HepG2 (cell line): ENCODE measurements around the gene PCIF1. TPM values are rescaled to one million over a fixed set of nuclear protein-coding genes. Genes with fewer than 3 reads are reported as not detected.

ENCODE experiments used
- ATAC-seq: fragments of 200-7000 bp; cut with Tn5 transposase; 3 replicates; pipeline ENCODE4 v1.9.1; 2020; ENCODE audit warnings: mild to moderate bottlenecking, moderate library complexity
- BruUV-seq: library from RNA; stranded (reverse); fragments of 400-500 nt; replicated peaks from 2 replicates; lab custom pipeline; 2021; lab: Mats Ljungman, UMichigan
- CTCF ChIA-PET: fragments of 300-600 bp; formaldehyde crosslinking; extraction: SDS; loops from one replicate; lab custom pipeline; 2021; ENCODE audit warnings: low total read pairs, inconsistent platforms, low intra/inter-chr PET ratio; lab: Yijun Ruan, JAX
- POLR2A ChIA-PET: fragments of 350-600 bp; sonication (Branson Sonifier 250); formaldehyde crosslinking; loops from one replicate; lab custom pipeline; 2020; ENCODE audit warnings: antibody characterized with exemption, inconsistent platforms; lab: Yijun Ruan, JAX
- DNase-seq: peaks from one replicate; pipeline ENCODE4 v3.0.0-alpha.2; 2015; ENCODE audit warnings: low spot score
- FAIRE-seq: peaks from 3 replicates; lab custom pipeline; 2011; peaks lifted over from hg19 to GRCh38; lab: Jason Lieb, UNC
- H2AFZ ChIP-seq: one replicate; pipeline ENCODE4 v1.6.1; 2011; ENCODE audit warnings: low read length, inconsistent platforms
- H3K27ac ChIP-seq: fragments of 300-600 bp; 3 replicates; pipeline ENCODE4 v1.8.0; 2011; ENCODE audit warnings: mixed run types, mild to moderate bottlenecking, mixed read lengths, low read length, inconsistent platforms; ENCODE audit not compliant: insufficient read depth; ENCODE audit errors: extremely low read length
- H3K27me3 ChIP-seq, 2 experiments: fragments of 200-600 bp in 1 of 2; 2 replicates in 1 of 2; 3 replicates in 1 of 2; pipeline versions ENCODE4 v1.6.0 to v1.8.0; 2011; ENCODE audit warnings: low read length in 2 of 2, mild to moderate bottlenecking in 2 of 2, moderate library complexity in 2 of 2, inconsistent platforms in 1 of 2; ENCODE audit not compliant: insufficient read depth in 2 of 2, control insufficient read depth in 1 of 2
- H3K36me3 ChIP-seq, 2 experiments: fragments of 200-600 bp in 1 of 2; replicated peaks in 1 of 2; 2 replicates in 1 of 2; 3 replicates in 1 of 2; pipeline versions ENCODE4 v1.5.1 to v1.8.0; 2011; ENCODE audit warnings: low read length in 2 of 2, inconsistent platforms in 1 of 2; ENCODE audit not compliant: insufficient read depth in 2 of 2, control insufficient read depth in 1 of 2
- H3K4me1 ChIP-seq: 2 replicates; pipeline ENCODE4 v1.5.1; 2012; ENCODE audit warnings: low read length, inconsistent platforms; ENCODE audit not compliant: insufficient read depth
- H3K4me2 ChIP-seq: 2 replicates; pipeline ENCODE4 v1.6.0; 2011; ENCODE audit warnings: low read depth, low read length, inconsistent platforms
- H3K4me3 ChIP-seq, 3 experiments: fragments of 200-600 bp in 1 of 3; sonication (generic), shearing (Covaris generic) in 1 of 3; replicated peaks in 1 of 3; 2 replicates each; pipeline ENCODE4 v1.5.1; 2011 to 2016; ENCODE audit warnings: low read length in 3 of 3, inconsistent platforms in 2 of 3, low read depth in 2 of 3, mild to moderate bottlenecking in 2 of 3, control low read depth in 1 of 3, mixed read lengths in 1 of 3; ENCODE audit not compliant: insufficient read depth in 1 of 3
- H3K79me2 ChIP-seq: one replicate; pipeline ENCODE4 v1.6.1; 2011; ENCODE audit warnings: low read length, inconsistent platforms; ENCODE audit not compliant: insufficient read depth
- H3K9ac ChIP-seq: 2 replicates; pipeline ENCODE4 v1.6.0; 2011; ENCODE audit warnings: mild to moderate bottlenecking, low read depth, low read length, inconsistent platforms; ENCODE audit not compliant: insufficient read depth
- H3K9me3 ChIP-seq: 2 replicates; pipeline ENCODE4 v1.5.1; 2012; ENCODE audit warnings: mild to moderate bottlenecking, low read length
- H4K20me1 ChIP-seq: 2 replicates; pipeline ENCODE4 v1.6.0; 2011; ENCODE audit warnings: inconsistent platforms, mild to moderate bottlenecking, low read length, moderate library complexity; ENCODE audit not compliant: insufficient read depth
- ARHGAP35 ChIP-seq: sonication (generic); formaldehyde crosslinking; IDR thresholded peaks from 2 replicates; pipeline ENCODE4 v1.9.0; 2022; ENCODE audit warnings: mild to moderate bottlenecking, inconsistent platforms, moderate library complexity, missing genetic modification reagents, borderline replicate concordance
- CEBPB ChIP-seq: IDR thresholded peaks from 2 replicates; pipeline ENCODE4 v1.6.1; 2011; ENCODE audit warnings: low read depth, low read length, improper control_type of control experiment, borderline replicate concordance
- GZF1 ChIP-seq: sonication (generic); formaldehyde crosslinking; IDR thresholded peaks from 2 replicates; pipeline ENCODE4 v1.5.1; 2020; ENCODE audit warnings: mild to moderate bottlenecking, missing genetic modification reagents
- KDM1A ChIP-seq: IDR thresholded peaks from 2 replicates; pipeline ENCODE4 v1.6.1; 2016; ENCODE audit warnings: missing compliant biosample characterization
- MTA3 ChIP-seq: sonication (generic); formaldehyde crosslinking; IDR thresholded peaks from 2 replicates; pipeline ENCODE4 v1.4.0; 2020; ENCODE audit warnings: missing genetic modification reagents
- NRL ChIP-seq: sonication (generic); formaldehyde crosslinking; IDR thresholded peaks from 2 replicates; pipeline ENCODE4 v1.5.0; 2020; ENCODE audit warnings: missing genetic modification reagents, mild to moderate bottlenecking, moderate library complexity, borderline replicate concordance
- ZNF235 ChIP-seq: sonication (generic); formaldehyde crosslinking; IDR thresholded peaks from 2 replicates; pipeline ENCODE4 v1.8.1; 2023; ENCODE audit warnings: mild to moderate bottlenecking, missing genetic modification reagents, borderline replicate concordance
- ZNF792 ChIP-seq: IDR thresholded peaks from 2 replicates; pipeline ENCODE4 v1.6.1; 2016
- ZSCAN20 ChIP-seq: sonication (generic); formaldehyde crosslinking; IDR thresholded peaks from 2 replicates; pipeline ENCODE4 v1.4.0; 2020; ENCODE audit warnings: missing genetic modification reagents, mild to moderate bottlenecking, borderline replicate concordance
- WGBS: methylation state at CpG from one replicate; pipeline ENCODE4 v1.1.6; 2017; ENCODE audit warnings: low lambda C conversion rate; 5-methylcytosine and 5-hydroxymethylcytosine counted together
- in situ Hi-C: cut with HindIII; loops from 2 replicates; pipeline ENCODE4 v1.10.0; 2017; ENCODE audit warnings: low pct_unique_long_range_greater_than_20kb; ENCODE audit not compliant: extremely low pct_ligation_motif_present
- intact Hi-C: fragments of 100-400 bp; cut with micrococcal nuclease; formaldehyde crosslinking; loops from one replicate; pipeline ENCODE4 v1.10.0; 2022; ENCODE audit not compliant: unreplicated experiment
- polyA plus RNA-seq, 8 experiments: library from polyadenylated mRNA; depleted of rRNA in 3 of 8; stranded (reverse) in 7 of 8; unstranded in 1 of 8; fragments of >200 nt; fragmentation: Illumina TruSeq in 4 of 8; extraction: Trizol in 4 of 8; gene quantifications; 2 replicates each; pipeline versions ENCODE4 v1.2.1 to v1.2.3, GENCODE V29; 2011 to 2016; ENCODE audit warnings: low read depth in 4 of 8, missing spikeins in 1 of 8, mixed read lengths in 1 of 8; ENCODE audit not compliant: insufficient read depth in 1 of 8
- total RNA-seq, 5 experiments: library from RNA; depleted of rRNA; stranded (reverse); fragments of >200 nt; fragmentation: Illumina TruSeq; extraction: Trizol; gene quantifications; 2 replicates each; pipeline ENCODE4 v1.2.3, GENCODE V29; 2016; ENCODE audit warnings: low read depth in 1 of 5
- TF ChIP-seq, protein P1 (sequence below), 2 experiments: IDR thresholded peaks; 2 replicates each; pipeline ENCODE4 v1.6.1; 2011 to 2012; ENCODE audit warnings: low read length in 2 of 2, borderline replicate concordance in 1 of 2, low read depth in 1 of 2, mild to moderate bottlenecking in 1 of 2, moderate library complexity in 1 of 2
- TF ChIP-seq, protein P2 (sequence below): sonication (generic); formaldehyde crosslinking; IDR thresholded peaks from 2 replicates; pipeline ENCODE4 v1.5.1; 2020; ENCODE audit warnings: missing genetic modification reagents, mild to moderate bottlenecking, borderline replicate concordance
- TF ChIP-seq, protein P3 (sequence below): sonication (generic); formaldehyde crosslinking; IDR thresholded peaks from 2 replicates; pipeline ENCODE4 v1.8.0; 2022; ENCODE audit warnings: mild to moderate bottlenecking, missing genetic modification reagents
- TF ChIP-seq, protein P4 (sequence below): sonication (generic); formaldehyde crosslinking; IDR thresholded peaks from 2 replicates; pipeline ENCODE4 v1.4.0; 2020; ENCODE audit warnings: missing genetic modification reagents

PCIF1 gene
- total and polyA plus RNA-seq, 2 of the 13 experiments (the other 11 are each of a cell fraction or from before 2014, with no cell fraction given), result 20.9 to 24.4 TPM

DNA sequence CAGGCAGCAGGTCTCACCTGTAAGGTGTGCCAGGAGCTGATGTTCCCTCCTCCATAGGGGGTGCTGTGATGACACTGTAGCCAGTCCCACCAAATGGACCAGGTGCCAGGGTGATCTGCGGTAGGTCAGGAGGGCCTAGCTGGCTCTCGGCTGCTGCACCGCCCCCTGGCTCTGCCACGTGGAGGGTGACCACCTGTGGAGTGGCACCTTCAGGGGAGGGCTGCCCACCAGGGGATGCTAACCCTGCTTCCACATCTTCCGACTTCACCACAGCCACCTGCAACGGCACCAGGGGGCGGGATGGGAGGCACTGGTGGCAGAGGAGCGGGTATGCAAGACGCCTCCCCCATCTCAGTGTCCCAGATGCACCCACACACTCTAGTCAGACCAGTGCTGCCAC, 19.2 kb downstream of the PCIF1 start:
- no peak for FAIRE-seq
- no peak overlapping the region for H3K27ac ChIP-seq
- H3K79me2 ChIP-seq, result no peaks in the 10 kb centered on the region
- no peak overlapping the region for H3K4me3 ChIP-seq
- no peak overlapping the region for H3K9ac ChIP-seq
- no peaks in the 10 kb centered on the region for H3K27me3 ChIP-seq
- no peak for DNase-seq
- intact Hi-C loops, result no loop called here
- ChIA-PET CTCF (no interaction called here), POLR2A (interaction anchor here (1.3 to 2.0 kb wide), 2 partner anchors 19 to 44 kb away, joined by 4 to 5 read pairs; no protein-coding TSS in a partner anchor)
- no peak overlapping the region for H3K4me2 ChIP-seq
- in situ Hi-C loops, result no loop called here
- peaks cover 2% of the 10 kb centered on the region; the same call in 1 of the 2 replicates for H3K4me1 ChIP-seq
- no TSS peak for BruUV-seq
- H2AFZ ChIP-seq, result no peak overlapping the region
- H3K9me3 ChIP-seq, result no peaks in the 10 kb centered on the region
- 99% methylated on average over 9 of the region's 9 CpGs for WGBS
- H3K36me3 ChIP-seq, result peaks cover 44 to 63% of the 10 kb centered on the region in 2 experiments
- H4K20me1 ChIP-seq, result no peaks in the 10 kb centered on the region
- ATAC-seq, result peak; percentile 2; the same call in 1 of the 3 replicates
- TF ChIP-seq, protein P1, sequence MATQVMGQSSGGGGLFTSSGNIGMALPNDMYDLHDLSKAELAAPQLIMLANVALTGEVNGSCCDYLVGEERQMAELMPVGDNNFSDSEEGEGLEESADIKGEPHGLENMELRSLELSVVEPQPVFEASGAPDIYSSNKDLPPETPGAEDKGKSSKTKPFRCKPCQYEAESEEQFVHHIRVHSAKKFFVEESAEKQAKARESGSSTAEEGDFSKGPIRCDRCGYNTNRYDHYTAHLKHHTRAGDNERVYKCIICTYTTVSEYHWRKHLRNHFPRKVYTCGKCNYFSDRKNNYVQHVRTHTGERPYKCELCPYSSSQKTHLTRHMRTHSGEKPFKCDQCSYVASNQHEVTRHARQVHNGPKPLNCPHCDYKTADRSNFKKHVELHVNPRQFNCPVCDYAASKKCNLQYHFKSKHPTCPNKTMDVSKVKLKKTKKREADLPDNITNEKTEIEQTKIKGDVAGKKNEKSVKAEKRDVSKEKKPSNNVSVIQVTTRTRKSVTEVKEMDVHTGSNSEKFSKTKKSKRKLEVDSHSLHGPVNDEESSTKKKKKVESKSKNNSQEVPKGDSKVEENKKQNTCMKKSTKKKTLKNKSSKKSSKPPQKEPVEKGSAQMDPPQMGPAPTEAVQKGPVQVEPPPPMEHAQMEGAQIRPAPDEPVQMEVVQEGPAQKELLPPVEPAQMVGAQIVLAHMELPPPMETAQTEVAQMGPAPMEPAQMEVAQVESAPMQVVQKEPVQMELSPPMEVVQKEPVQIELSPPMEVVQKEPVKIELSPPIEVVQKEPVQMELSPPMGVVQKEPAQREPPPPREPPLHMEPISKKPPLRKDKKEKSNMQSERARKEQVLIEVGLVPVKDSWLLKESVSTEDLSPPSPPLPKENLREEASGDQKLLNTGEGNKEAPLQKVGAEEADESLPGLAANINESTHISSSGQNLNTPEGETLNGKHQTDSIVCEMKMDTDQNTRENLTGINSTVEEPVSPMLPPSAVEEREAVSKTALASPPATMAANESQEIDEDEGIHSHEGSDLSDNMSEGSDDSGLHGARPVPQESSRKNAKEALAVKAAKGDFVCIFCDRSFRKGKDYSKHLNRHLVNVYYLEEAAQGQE (IDR thresholded peaks at IDR 0.05; ENCODE audit: borderline replicate concordance in 1 of 2, low read depth in 1 of 2, low read length in 2 of 2), result no peak
- TF ChIP-seq KDM1A (CRISPR knock-in tag) (no peak), NRL (CRISPR knock-in tag) (peak; percentile 39; the same call in 1 of the 2 replicates), CEBPB (no peak), ZSCAN20 (CRISPR knock-in tag) (no peak), ARHGAP35 (CRISPR knock-in tag) (no peak), ZNF235 (no peak), ZNF792 (CRISPR knock-in tag) (no peak), GZF1 (CRISPR knock-in tag) (no peak), MTA3 (CRISPR knock-in tag) (no peak)
- TF ChIP-seq, protein P2, sequence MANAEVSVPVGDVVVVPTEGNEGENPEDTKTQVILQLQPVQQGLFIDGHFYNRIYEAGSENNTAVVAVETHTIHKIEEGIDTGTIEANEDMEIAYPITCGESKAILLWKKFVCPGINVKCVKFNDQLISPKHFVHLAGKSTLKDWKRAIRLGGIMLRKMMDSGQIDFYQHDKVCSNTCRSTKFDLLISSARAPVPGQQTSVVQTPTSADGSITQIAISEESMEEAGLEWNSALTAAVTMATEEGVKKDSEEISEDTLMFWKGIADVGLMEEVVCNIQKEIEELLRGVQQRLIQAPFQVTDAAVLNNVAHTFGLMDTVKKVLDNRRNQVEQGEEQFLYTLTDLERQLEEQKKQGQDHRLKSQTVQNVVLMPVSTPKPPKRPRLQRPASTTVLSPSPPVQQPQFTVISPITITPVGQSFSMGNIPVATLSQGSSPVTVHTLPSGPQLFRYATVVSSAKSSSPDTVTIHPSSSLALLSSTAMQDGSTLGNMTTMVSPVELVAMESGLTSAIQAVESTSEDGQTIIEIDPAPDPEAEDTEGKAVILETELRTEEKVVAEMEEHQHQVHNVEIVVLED (CRISPR knock-in tag), result no peak
- TF ChIP-seq, protein P3, sequence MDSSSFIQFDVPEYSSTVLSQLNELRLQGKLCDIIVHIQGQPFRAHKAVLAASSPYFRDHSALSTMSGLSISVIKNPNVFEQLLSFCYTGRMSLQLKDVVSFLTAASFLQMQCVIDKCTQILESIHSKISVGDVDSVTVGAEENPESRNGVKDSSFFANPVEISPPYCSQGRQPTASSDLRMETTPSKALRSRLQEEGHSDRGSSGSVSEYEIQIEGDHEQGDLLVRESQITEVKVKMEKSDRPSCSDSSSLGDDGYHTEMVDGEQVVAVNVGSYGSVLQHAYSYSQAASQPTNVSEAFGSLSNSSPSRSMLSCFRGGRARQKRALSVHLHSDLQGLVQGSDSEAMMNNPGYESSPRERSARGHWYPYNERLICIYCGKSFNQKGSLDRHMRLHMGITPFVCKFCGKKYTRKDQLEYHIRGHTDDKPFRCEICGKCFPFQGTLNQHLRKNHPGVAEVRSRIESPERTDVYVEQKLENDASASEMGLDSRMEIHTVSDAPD (CRISPR knock-in tag), result no peak
- TF ChIP-seq, protein P4, sequence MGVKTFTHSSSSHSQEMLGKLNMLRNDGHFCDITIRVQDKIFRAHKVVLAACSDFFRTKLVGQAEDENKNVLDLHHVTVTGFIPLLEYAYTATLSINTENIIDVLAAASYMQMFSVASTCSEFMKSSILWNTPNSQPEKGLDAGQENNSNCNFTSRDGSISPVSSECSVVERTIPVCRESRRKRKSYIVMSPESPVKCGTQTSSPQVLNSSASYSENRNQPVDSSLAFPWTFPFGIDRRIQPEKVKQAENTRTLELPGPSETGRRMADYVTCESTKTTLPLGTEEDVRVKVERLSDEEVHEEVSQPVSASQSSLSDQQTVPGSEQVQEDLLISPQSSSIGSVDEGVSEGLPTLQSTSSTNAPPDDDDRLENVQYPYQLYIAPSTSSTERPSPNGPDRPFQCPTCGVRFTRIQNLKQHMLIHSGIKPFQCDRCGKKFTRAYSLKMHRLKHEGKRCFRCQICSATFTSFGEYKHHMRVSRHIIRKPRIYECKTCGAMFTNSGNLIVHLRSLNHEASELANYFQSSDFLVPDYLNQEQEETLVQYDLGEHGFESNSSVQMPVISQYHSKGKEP (CRISPR knock-in tag), result no peak
